GM23338 (cell line): ENCODE data around the gene APOD.

ENCODE experiments used
- CREB1 ChIP-seq: fragments of 250-450 bp; sonication (Bioruptor Pico); IDR thresholded peaks from 2 replicates; pipeline ENCODE4 v1.5.0; 2020; ENCODE audit warnings: low read depth, mild to moderate bottlenecking, moderate library complexity
- EZH2 ChIP-seq: fragments of 200-600 bp; sonication (generic); IDR thresholded peaks from one replicate; pipeline ENCODE4 v1.8.0; 2017; ENCODE audit warnings: antibody characterized with exemption, mild to moderate bottlenecking, low read depth; ENCODE audit not compliant: unreplicated experiment
- EZH2phosphoT487 ChIP-seq: fragments of 200-600 bp; sonication (generic); IDR thresholded peaks from one replicate; pipeline ENCODE4 v1.8.1; 2018; ENCODE audit warnings: antibody characterized with exemption; ENCODE audit not compliant: unreplicated experiment
- JUNB ChIP-seq: IDR thresholded peaks from one replicate; pipeline ENCODE4 v1.6.1; 2016; ENCODE audit warnings: antibody characterized with exemption; ENCODE audit not compliant: unreplicated experiment
- NANOG ChIP-seq: IDR thresholded peaks from 2 replicates; pipeline ENCODE4 v1.6.1; 2016; ENCODE audit warnings: antibody characterized with exemption, borderline replicate concordance
- POLR2AphosphoS5 ChIP-seq: IDR thresholded peaks from 2 replicates; pipeline ENCODE4 v1.6.1; 2016; ENCODE audit warnings: antibody characterized with exemption, low read depth
- STAT1 ChIP-seq: IDR thresholded peaks from one replicate; pipeline ENCODE4 v1.6.1; 2016; ENCODE audit warnings: antibody characterized with exemption; ENCODE audit not compliant: unreplicated experiment
- TF ChIP-seq, protein P1 (sequence below), 2 experiments: fragments of 200-600 bp in 1 of 2; sonication (generic) in 1 of 2; conservative IDR thresholded peaks; 2 replicates each; pipeline versions ENCODE4 v1.5.1 to v1.6.1; 2016 to 2017; ENCODE audit warnings: antibody characterized with exemption in 2 of 2, low read depth in 2 of 2, mild to moderate bottlenecking in 2 of 2, moderate library complexity in 1 of 2
- TF ChIP-seq, protein P2 (sequence below): IDR thresholded peaks from one replicate; pipeline ENCODE4 v1.6.1; 2018; ENCODE audit warnings: antibody characterized with exemption; ENCODE audit not compliant: unreplicated experiment

DNA sequence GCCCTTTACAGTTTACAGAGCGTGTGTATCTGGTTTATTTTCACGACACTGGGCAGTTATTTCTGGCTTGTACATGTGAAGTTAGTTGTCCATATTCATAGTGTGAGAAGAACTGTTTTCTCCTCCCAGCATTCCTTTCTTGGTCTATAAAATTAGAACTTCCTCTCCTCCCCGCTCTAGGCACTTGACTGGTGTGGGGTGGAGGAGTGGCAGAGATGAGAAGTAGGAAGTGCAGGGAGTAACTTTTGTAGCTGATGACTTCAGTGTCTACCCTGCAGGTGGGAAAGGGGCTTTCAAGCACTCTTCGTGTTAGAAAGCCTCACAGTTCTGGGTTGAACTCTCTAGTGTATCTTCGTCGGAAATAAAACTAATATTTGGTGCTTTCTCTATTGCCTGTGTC is 13.4 kb downstream of the APOD start:
- TF ChIP-seq, protein P1, sequence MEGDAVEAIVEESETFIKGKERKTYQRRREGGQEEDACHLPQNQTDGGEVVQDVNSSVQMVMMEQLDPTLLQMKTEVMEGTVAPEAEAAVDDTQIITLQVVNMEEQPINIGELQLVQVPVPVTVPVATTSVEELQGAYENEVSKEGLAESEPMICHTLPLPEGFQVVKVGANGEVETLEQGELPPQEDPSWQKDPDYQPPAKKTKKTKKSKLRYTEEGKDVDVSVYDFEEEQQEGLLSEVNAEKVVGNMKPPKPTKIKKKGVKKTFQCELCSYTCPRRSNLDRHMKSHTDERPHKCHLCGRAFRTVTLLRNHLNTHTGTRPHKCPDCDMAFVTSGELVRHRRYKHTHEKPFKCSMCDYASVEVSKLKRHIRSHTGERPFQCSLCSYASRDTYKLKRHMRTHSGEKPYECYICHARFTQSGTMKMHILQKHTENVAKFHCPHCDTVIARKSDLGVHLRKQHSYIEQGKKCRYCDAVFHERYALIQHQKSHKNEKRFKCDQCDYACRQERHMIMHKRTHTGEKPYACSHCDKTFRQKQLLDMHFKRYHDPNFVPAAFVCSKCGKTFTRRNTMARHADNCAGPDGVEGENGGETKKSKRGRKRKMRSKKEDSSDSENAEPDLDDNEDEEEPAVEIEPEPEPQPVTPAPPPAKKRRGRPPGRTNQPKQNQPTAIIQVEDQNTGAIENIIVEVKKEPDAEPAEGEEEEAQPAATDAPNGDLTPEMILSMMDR (conservative IDR thresholded peaks at IDR 0.05; ENCODE audit: low read depth in 2 of 2), result no peak
- TF ChIP-seq NANOG (no peak), EZH2 (no peak), POLR2AphosphoS5 (no peak), EZH2phosphoT487 (no peak), JUNB (no peak), STAT1 (no peak), CREB1 (no peak)
- TF ChIP-seq, protein P2, sequence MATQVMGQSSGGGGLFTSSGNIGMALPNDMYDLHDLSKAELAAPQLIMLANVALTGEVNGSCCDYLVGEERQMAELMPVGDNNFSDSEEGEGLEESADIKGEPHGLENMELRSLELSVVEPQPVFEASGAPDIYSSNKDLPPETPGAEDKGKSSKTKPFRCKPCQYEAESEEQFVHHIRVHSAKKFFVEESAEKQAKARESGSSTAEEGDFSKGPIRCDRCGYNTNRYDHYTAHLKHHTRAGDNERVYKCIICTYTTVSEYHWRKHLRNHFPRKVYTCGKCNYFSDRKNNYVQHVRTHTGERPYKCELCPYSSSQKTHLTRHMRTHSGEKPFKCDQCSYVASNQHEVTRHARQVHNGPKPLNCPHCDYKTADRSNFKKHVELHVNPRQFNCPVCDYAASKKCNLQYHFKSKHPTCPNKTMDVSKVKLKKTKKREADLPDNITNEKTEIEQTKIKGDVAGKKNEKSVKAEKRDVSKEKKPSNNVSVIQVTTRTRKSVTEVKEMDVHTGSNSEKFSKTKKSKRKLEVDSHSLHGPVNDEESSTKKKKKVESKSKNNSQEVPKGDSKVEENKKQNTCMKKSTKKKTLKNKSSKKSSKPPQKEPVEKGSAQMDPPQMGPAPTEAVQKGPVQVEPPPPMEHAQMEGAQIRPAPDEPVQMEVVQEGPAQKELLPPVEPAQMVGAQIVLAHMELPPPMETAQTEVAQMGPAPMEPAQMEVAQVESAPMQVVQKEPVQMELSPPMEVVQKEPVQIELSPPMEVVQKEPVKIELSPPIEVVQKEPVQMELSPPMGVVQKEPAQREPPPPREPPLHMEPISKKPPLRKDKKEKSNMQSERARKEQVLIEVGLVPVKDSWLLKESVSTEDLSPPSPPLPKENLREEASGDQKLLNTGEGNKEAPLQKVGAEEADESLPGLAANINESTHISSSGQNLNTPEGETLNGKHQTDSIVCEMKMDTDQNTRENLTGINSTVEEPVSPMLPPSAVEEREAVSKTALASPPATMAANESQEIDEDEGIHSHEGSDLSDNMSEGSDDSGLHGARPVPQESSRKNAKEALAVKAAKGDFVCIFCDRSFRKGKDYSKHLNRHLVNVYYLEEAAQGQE, result no peak
